Activated CD4-positive, alpha-beta T cell treated with anti-CD3 and anti-CD28 coated beads, Interleukin-2, amount 50 U/mL, for 16 hours (primary cell): ENCODE data around the gene TUBA4B.
"Not testable (repeated sequence)": the region's sequence is repeated elsewhere in the genome, so short reads cannot be mapped to it uniquely, and the experiment has no call there.

Source experiments
- DNase-seq: peaks from one replicate; pipeline ENCODE4 v3.0.0-alpha.2; 2020

Gene TUBA4B

GRCh38 chr2:219278655-219279150, 25.7 kb downstream of the TUBA4B start:
- DNase-seq: no peak

- peak; percentile 99 for DNase-seq
Measured at GRCh38 chr2:219279151-219279915, 26.3 kb downstream of the TUBA4B start, which contains the start of gene DNAJB2. DNAJB2 (plus strand) TSS chr2:219279366; CDS start chr2:219279834, 468 bp downstream.

- no peak for DNase-seq
Measured at GRCh38 chr2:219279916-219280516, 27.0 kb downstream of the TUBA4B start.

- no peak for DNase-seq
Measured at GRCh38 chr2:219280651-219281050, 27.6 kb downstream of the TUBA4B start.

GRCh38 chr2:219281588-219281987, 28.5 kb downstream of the TUBA4B start:
- DNase-seq: no peak

- no peak for DNase-seq
Measured at GRCh38 chr2:219282375-219282774, 29.3 kb downstream of the TUBA4B start.

GRCh38 chr2:219282943-219283581, 30.0 kb downstream of the TUBA4B start:
- no peak for DNase-seq

- DNase-seq: no peak
Measured at GRCh38 chr2:219284501-219285372, 31.7 kb downstream of the TUBA4B start.

- DNase-seq: no peak
Measured at GRCh38 chr2:219285373-219285735, 32.3 kb downstream of the TUBA4B start.

GRCh38 chr2:219285894-219286425, 32.9 kb downstream of the TUBA4B start:
- DNase-seq: no peak

GRCh38 chr2:219286436-219287115, 33.5 kb downstream of the TUBA4B start:
- no peak for DNase-seq

- DNase-seq: not testable (repeated sequence)
Measured at GRCh38 chr2:219287116-219287440, 34.0 kb downstream of the TUBA4B start.

GRCh38 chr2:219287580-219288265, 34.7 kb downstream of the TUBA4B start:
- DNase-seq: no peak

- no peak for DNase-seq
Measured at GRCh38 chr2:219289195-219289536, 36.1 kb downstream of the TUBA4B start.

GRCh38 chr2:219289537-219290361, 36.7 kb downstream of the TUBA4B start:
- no peak for DNase-seq

GRCh38 chr2:219290381-219291171, 37.5 kb downstream of the TUBA4B start:
- DNase-seq: no peak

- DNase-seq: no peak
Measured at GRCh38 chr2:219291394-219291793, 38.4 kb downstream of the TUBA4B start.

- no peak for DNase-seq
Measured at GRCh38 chr2:219291910-219292490, 39.0 kb downstream of the TUBA4B start.

- DNase-seq: no peak
Measured at GRCh38 chr2:219292616-219293015, 39.6 kb downstream of the TUBA4B start.
